Trophoblast cell (in vitro differentiated cells and primary cell): ENCODE results near the gene MAGEA3.
"Not testable (repeated sequence)": the region's sequence is repeated elsewhere in the genome, so short reads cannot be mapped to it uniquely, and the experiment has no call there.

Source experiments
- DNase-seq, 2 donors: peaks; one replicate each; pipeline ENCODE4 v3.0.0-alpha.2; 2016
- H2AFZ ChIP-seq: 2 replicates; pipeline ENCODE4 v1.6.1; 2013; ENCODE audit warnings: low read length, moderate library complexity, mild to moderate bottlenecking; ENCODE audit not compliant: insufficient read depth, poor library complexity
- H2AK5ac ChIP-seq: 2 replicates; pipeline ENCODE4 v1.6.1; 2013; ENCODE audit warnings: mild to moderate bottlenecking, low read length
- H2BK120ac ChIP-seq: 2 replicates; pipeline ENCODE4 v1.6.1; 2013; ENCODE audit warnings: low read length, mild to moderate bottlenecking, moderate library complexity; ENCODE audit not compliant: insufficient read depth, poor library complexity
- H2BK12ac ChIP-seq: 2 replicates; pipeline ENCODE4 v1.6.1; 2013; ENCODE audit warnings: mild to moderate bottlenecking, low read length, moderate library complexity
- H2BK5ac ChIP-seq: 2 replicates; pipeline ENCODE4 v1.6.1; 2013; ENCODE audit warnings: low read length, low read depth, moderate library complexity, mild to moderate bottlenecking; ENCODE audit not compliant: poor library complexity
- H3K14ac ChIP-seq: 2 replicates; pipeline ENCODE4 v1.6.1; 2013; ENCODE audit warnings: mild to moderate bottlenecking, low read length
- H3K18ac ChIP-seq: 2 replicates; pipeline ENCODE4 v1.6.1; 2013; ENCODE audit warnings: mild to moderate bottlenecking, low read length
- H3K23ac ChIP-seq: 2 replicates; pipeline ENCODE4 v1.6.1; 2013; ENCODE audit warnings: low read length
- H3K27ac ChIP-seq: 2 replicates; pipeline ENCODE4 v1.5.1; 2013; ENCODE audit warnings: low read depth, mild to moderate bottlenecking, inconsistent platforms, low read length, moderate library complexity
- H3K27me3 ChIP-seq: 2 replicates; pipeline ENCODE4 v1.6.1; 2013; ENCODE audit warnings: inconsistent platforms, mild to moderate bottlenecking, low read length, moderate library complexity; ENCODE audit not compliant: insufficient read depth
- H3K36me3 ChIP-seq, 2 experiments: 1 replicate in 1 of 2; 2 replicates in 1 of 2; pipeline ENCODE4 v1.6.1; 2013; ENCODE audit warnings: low read length in 2 of 2, mild to moderate bottlenecking in 2 of 2, moderate library complexity in 1 of 2; ENCODE audit not compliant: insufficient read depth in 2 of 2, control insufficient read depth in 1 of 2
- H3K4ac ChIP-seq: 2 replicates; pipeline ENCODE4 v1.6.1; 2013; ENCODE audit warnings: low read depth, mild to moderate bottlenecking, low read length, moderate library complexity
- H3K4me1 ChIP-seq, 2 experiments: 1 replicate in 1 of 2; 2 replicates in 1 of 2; pipeline ENCODE4 v1.6.1; 2013; ENCODE audit warnings: low read length in 2 of 2, mild to moderate bottlenecking in 2 of 2, moderate library complexity in 1 of 2; ENCODE audit not compliant: insufficient read depth in 2 of 2, control insufficient read depth in 1 of 2
- H3K4me2 ChIP-seq: 2 replicates; pipeline ENCODE4 v1.6.1; 2013; ENCODE audit warnings: inconsistent platforms, mild to moderate bottlenecking, low read length, moderate library complexity
- H3K4me3 ChIP-seq: 2 replicates; pipeline ENCODE4 v1.5.1; 2013; ENCODE audit warnings: mild to moderate bottlenecking, low read depth, low read length, inconsistent platforms
- H3K79me1 ChIP-seq: one replicate; pipeline ENCODE4 v1.6.1; 2013; ENCODE audit warnings: low read length
- H3K79me2 ChIP-seq: 2 replicates; pipeline ENCODE4 v1.6.1; 2013; ENCODE audit warnings: low read length, mild to moderate bottlenecking; ENCODE audit not compliant: control insufficient read depth, insufficient read depth, poor library complexity
- H3K9ac ChIP-seq: 2 replicates; pipeline ENCODE4 v1.6.1; 2013; ENCODE audit warnings: mild to moderate bottlenecking, low read length
- H3K9me3 ChIP-seq: 2 replicates; pipeline ENCODE4 v1.6.1; 2013; ENCODE audit warnings: low read depth, mild to moderate bottlenecking, control low read depth, inconsistent platforms, low read length; ENCODE audit not compliant: insufficient read depth
- H4K12ac ChIP-seq: 2 replicates; pipeline ENCODE4 v1.6.1; 2013; ENCODE audit warnings: low read depth, mild to moderate bottlenecking, low read length, moderate library complexity
- H4K8ac ChIP-seq: 2 replicates; pipeline ENCODE4 v1.6.1; 2013; ENCODE audit warnings: low read depth, mild to moderate bottlenecking, low read length, moderate library complexity
- H4K91ac ChIP-seq: one replicate; pipeline ENCODE4 v1.6.1; 2013; ENCODE audit warnings: low read depth, mild to moderate bottlenecking, low read length, moderate library complexity
- whole genome bisulfite sequencing: extraction: QIAGEN DNeasy Blood & Tissue Kit; methylation state at CpG from one replicate; pipeline ENCODE4 v1.1.7; 2013; ENCODE audit warnings: missing lambda C conversion rate; ENCODE audit not compliant: insufficient read length, insufficient coverage; ENCODE audit errors: extremely low coverage; 5-methylcytosine and 5-hydroxymethylcytosine counted together

MAGEA3 gene

GRCh38 chrX:152674652-152675051 lies 23.9 kb upstream of the MAGEA3 start:
- no CpG with 5 or more reads among the region's 3 CpGs for WGBS

GRCh38 chrX:152681012-152681411 lies 17.6 kb upstream of the MAGEA3 start:
- not testable (repeated sequence) for H3K9me3 ChIP-seq, H2AFZ ChIP-seq, H3K4me1 ChIP-seq, H2BK5ac ChIP-seq, H2BK12ac ChIP-seq, H3K4me2 ChIP-seq, H4K12ac ChIP-seq, H4K91ac ChIP-seq, H2BK120ac ChIP-seq, H2AK5ac ChIP-seq, H3K4ac ChIP-seq, H3K9ac ChIP-seq, H3K36me3 ChIP-seq, H4K8ac ChIP-seq, H3K27ac ChIP-seq, DNase-seq, H3K23ac ChIP-seq, H3K79me1 ChIP-seq, H3K79me2 ChIP-seq, H3K4me3 ChIP-seq, H3K14ac ChIP-seq, H3K27me3 ChIP-seq, H3K18ac ChIP-seq
- WGBS = no CpG with 5 or more reads among the region's 3 CpGs

More at GRCh38 chrX:152674652-152675051, 23.9 kb upstream of the MAGEA3 start:
- H2BK5ac ChIP-seq, H3K4me2 ChIP-seq, H3K14ac ChIP-seq, H3K4me3 ChIP-seq, H2BK12ac ChIP-seq, DNase-seq, H3K9me3 ChIP-seq, H3K27me3 ChIP-seq, H4K12ac ChIP-seq, H2BK120ac ChIP-seq, H4K91ac ChIP-seq, H2AK5ac ChIP-seq, H3K4me1 ChIP-seq, H3K79me1 ChIP-seq, H3K27ac ChIP-seq, H3K9ac ChIP-seq, H3K36me3 ChIP-seq, H4K8ac ChIP-seq, H3K79me2 ChIP-seq, H3K4ac ChIP-seq, H3K18ac ChIP-seq, H3K23ac ChIP-seq, H2AFZ ChIP-seq: not testable (repeated sequence)

GRCh38 chrX:152700390-152700789 lies 1.8 kb downstream of the MAGEA3 start:
- H3K27me3 ChIP-seq, H3K36me3 ChIP-seq, H3K4me3 ChIP-seq, H3K79me2 ChIP-seq, H4K91ac ChIP-seq, H4K12ac ChIP-seq, H3K23ac ChIP-seq, H3K4me1 ChIP-seq, H3K9ac ChIP-seq, H2BK120ac ChIP-seq, H2BK12ac ChIP-seq, H2BK5ac ChIP-seq, H3K4me2 ChIP-seq, H3K4ac ChIP-seq, DNase-seq, H3K18ac ChIP-seq, H3K14ac ChIP-seq, H3K79me1 ChIP-seq, H2AFZ ChIP-seq, H4K8ac ChIP-seq, H3K27ac ChIP-seq, H3K9me3 ChIP-seq, H2AK5ac ChIP-seq: not testable (repeated sequence)
- WGBS = no CpG with 5 or more reads among the region's 5 CpGs

- not testable (repeated sequence) for H4K8ac ChIP-seq, H3K9me3 ChIP-seq, H2BK5ac ChIP-seq, H2AK5ac ChIP-seq, H3K23ac ChIP-seq, H2AFZ ChIP-seq, H4K91ac ChIP-seq, H3K4me2 ChIP-seq, H3K4me3 ChIP-seq, H3K27me3 ChIP-seq, H3K27ac ChIP-seq, H3K14ac ChIP-seq, H4K12ac ChIP-seq, H3K4ac ChIP-seq, H2BK12ac ChIP-seq, H3K36me3 ChIP-seq, H3K9ac ChIP-seq, H3K4me1 ChIP-seq, H3K79me2 ChIP-seq, H2BK120ac ChIP-seq, H3K18ac ChIP-seq, H3K79me1 ChIP-seq, DNase-seq
- WGBS = no CpG with 5 or more reads among the region's 7 CpGs
These were observed 7.9 kb downstream of the MAGEA3 start for GRCh38 chrX:152706500-152706899.
